ENCODE data around the gene KCNQ1.

DNA sequence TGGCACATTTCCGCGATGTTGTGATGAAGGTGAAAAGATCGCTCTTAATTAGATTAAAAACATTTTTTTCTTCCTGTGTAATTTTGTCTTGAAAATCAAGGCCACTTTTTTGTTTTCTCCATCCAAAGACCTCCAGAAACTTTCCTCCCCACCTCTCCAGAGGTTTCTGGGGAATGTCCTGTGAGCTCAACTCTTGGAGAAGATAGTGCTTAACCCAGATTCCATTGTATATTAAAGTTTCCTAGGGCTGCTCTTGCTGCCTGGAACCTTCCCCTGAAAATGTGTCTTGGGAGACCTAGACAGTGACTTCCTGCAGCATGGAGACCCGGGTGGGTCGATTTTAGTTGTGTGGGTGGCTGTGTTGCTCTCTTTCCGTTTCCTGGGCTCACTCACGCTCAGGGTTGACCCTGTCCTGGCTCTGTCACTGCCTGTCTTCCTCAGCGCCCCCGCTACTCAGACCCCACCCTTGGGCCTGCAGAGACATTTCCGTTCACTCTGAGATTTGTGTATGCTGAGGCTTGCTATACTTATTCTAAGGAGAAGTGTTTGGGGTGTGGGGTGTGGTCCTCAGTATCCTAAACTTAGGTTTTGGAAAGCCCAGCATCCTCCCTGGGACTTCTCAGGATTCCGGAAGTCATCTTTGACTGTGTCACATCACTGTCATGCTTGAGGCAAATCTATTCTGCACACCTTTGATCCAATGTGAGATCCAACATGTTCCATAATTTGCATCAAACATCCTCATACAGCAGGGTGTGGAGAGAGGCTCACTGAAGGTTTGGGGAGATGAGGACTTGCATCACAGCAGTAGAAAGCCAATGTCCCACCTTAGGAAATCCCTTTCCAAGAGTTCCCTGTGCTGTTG lies 207.8 kb downstream of the KCNQ1 start:
- TF ChIP-seq SIN3A (IDR thresholded peaks at IDR 0.05; ENCODE audit: borderline replicate concordance in 2 of 2, control insufficient read depth in 1 of 2, low read depth in 2 of 2, low read length in 2 of 2) (no peak), RBM34 (IDR thresholded peaks at IDR 0.05; ENCODE audit: borderline replicate concordance, insufficient read depth, low read length) (no peak), RCOR1 (IDR thresholded peaks at IDR 0.05; ENCODE audit: borderline replicate concordance in 1 of 2, low read depth in 2 of 2, low read length in 2 of 2) (no peak), KLF6 (CRISPR knock-in tag; IDR thresholded peaks at IDR 0.05; ENCODE audit: borderline replicate concordance) (no peak)
